CD1c-positive myeloid dendritic cell (primary cell): ENCODE measurements around the gene TENM4.

ENCODE experiments used
- DNase-seq: peaks from one replicate; pipeline ENCODE4 v3.0.0-alpha.2; 2016; ENCODE audit errors: extremely low spot score

The TENM4 gene

GRCh38 chr11:79390923-79391322 is 49.9 kb downstream of the TENM4 start:
- no peak for DNase-seq

GRCh38 chr11:79390477-79390876 is 50.4 kb downstream of the TENM4 start:
- DNase-seq: no peak

GRCh38 chr11:79388201-79388600 is 52.6 kb downstream of the TENM4 start:
- DNase-seq: no peak

DNA sequence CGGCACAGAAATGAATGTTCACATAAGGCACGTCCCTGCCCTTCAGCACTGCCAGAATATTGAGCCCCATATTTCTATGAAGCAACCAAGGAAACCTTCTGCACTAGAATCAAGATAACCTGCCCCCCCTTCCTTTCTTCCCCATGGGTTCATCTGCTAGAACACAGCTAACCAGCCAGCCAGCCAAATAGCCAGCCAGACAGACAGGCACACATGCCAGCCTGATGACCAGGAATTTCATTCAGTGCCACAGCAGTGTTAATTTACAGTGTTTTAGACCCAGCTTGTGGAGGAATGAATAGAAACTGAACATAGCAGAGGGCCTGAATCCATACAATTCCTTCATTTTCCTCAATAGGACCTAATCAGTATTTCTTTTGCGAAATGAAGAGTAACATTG is 57.0 kb downstream of the TENM4 start:
- no peak for DNase-seq

DNA sequence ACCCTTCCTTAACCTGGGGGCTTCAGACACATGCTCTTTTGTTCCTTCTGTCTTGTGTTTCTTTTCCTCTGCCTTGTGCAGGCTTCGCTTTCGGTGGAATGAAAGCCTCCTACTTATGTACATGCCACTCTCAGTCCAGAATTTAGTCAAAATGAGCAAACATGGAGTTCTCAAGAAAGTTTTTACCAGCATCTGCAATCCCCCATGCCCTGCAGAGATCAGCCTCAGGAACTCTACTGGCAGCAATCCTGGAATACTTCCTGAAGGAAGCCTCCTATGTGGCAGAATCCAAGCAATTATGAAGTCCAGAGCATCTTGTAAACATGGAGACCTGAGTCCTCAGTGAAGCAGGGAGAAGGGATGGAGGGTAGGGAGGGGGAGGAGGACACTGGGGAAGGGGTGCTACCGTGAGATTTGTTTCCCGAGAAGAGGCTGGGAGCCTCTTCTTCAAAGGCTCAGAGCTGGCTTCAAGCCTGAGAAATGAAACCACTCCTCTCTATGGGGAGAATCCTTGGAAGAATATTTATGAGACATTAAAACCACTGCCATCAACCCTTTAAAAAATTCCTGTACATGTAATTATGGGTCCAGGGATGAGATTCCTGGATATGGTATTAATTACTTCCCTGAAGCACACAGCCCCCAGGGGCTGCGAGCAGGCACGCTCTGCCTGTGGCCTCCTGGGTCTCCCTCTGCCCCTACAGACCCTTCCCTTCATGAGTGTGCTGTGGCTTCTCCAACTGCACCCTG is 58.4 kb downstream of the TENM4 start:
- no peak for DNase-seq

DNA sequence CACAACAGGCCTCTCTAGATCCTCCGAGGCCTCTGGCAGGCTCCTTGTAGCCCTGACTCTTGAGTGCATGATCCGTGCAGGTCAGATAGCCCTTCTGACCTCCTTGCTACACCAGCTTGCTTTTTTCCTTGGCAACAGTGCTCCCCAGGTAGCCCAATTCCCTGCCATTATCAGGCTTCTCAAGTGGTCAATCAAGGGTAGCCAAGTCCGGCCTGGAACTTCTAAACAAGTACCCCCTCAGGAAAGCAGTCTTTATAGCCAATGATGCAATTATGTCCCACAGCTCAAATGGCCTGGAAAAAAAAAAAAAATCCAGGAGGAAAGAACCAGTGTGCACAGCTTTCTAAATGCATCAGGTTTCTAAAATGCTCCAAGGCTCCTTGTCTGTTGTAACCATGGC is 59.8 kb downstream of the TENM4 start:
- DNase-seq: no peak

GRCh38 chr11:79377406-79377805 is 63.4 kb downstream of the TENM4 start:
- DNase-seq: no peak

- no peak for DNase-seq
Observed at GRCh38 chr11:79375818-79376550, 64.8 kb downstream of the TENM4 start.

DNA sequence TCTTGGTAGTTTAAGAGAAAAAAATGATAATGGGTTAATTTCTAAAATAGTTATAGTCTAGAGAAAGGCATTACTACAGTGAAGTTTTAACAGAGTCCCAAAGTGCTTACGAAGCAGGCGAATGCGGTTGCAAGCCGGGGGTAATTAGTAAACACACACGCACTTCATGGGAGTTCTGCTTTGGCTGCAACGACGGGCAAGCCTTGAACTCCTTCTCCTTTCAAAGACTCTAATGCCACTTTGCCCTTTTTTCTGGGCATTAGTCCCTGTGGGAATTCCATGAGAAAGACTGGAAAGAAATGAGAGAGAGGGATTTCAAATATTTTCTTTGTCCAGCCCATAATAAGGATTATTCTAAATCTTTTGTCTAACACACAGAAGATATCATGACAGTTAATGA is 66.1 kb downstream of the TENM4 start:
- no peak for DNase-seq

DNA sequence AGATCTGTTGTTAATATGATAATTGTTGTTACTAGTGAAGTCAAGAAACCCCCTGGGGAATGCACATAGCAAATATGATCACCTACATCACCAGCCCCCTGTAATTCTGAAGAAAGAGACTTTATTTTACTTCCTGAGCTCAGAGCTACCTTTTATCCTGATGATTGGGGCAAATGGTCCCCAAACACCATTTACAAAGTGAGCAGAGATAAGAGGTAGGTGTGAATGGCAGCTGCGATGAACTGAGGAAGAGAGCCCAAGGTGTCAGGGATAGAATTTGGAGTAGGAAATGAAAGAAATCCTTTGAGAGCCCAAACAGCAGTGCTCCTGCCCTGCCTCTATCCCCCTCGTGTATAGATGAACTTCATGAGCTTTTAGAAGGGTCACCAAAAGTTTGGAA is 69.1 kb downstream of the TENM4 start:
- DNase-seq: no peak

GRCh38 chr11:79371152-79371551 is 69.7 kb downstream of the TENM4 start:
- DNase-seq: no peak

DNA sequence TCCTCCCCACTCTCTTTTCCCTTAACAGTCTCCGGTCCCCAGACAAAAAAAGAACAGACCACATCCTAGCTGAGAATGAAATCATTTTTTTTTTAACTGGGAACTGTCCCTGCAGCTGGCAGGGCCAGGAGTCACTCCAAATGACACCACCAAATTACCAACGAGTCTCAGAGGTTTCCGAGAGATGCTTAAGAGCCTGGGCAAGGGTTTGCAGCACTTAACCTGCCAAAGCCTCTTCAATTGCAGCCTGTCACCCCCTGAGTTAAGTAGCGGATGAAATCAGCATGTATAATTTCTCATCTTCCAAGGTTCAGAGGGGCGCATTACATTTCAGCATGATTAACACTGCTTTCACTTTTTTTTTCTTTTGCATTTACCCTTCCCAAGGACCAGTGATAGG is 71.8 kb downstream of the TENM4 start:
- no peak for DNase-seq

DNA sequence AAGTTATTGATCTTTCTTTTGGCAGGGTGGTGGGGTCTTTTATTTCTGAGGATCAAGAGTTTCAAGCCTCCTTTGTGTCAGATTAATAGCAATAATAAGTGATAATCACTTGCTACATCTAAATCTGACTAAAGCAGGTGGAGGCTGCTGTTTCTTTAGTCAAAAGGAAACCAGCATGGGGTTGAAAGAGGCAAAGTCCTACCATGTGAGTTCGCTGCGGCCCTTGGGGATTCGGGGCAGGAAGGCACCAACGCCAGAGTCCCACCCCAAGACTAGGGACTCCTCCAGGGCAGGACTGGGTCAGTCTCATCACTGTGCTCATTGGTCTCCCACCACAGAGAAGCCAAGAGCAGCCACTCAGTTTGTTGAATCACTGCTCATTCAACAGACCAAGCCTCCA is 73.0 kb downstream of the TENM4 start:
- DNase-seq: no peak

GRCh38 chr11:79366218-79366617 is 74.6 kb downstream of the TENM4 start:
- DNase-seq: no peak

GRCh38 chr11:79363861-79364378 is 76.9 kb downstream of the TENM4 start:
- no peak for DNase-seq

DNA sequence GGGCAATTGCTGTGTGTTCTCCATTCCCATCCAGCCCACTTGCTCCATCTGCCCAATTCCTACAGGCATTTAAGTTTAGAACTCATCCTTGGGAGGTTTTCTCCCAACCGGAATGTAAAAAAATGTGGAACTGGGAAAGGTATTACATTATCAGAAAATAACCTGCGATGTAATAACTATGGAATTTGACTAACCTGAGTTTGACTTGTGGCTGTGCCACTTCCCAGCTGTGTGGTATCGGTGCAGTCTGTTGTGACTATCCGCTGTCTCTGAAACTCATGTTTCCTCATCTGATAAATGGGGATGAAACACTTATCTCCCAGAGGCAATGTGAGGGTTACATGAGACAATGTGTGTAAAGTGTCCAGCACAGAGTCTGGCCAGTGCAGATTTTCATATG is 77.6 kb downstream of the TENM4 start:
- no peak for DNase-seq

- no peak for DNase-seq
Observed at GRCh38 chr11:79362821-79363220, 78.0 kb downstream of the TENM4 start.

DNA sequence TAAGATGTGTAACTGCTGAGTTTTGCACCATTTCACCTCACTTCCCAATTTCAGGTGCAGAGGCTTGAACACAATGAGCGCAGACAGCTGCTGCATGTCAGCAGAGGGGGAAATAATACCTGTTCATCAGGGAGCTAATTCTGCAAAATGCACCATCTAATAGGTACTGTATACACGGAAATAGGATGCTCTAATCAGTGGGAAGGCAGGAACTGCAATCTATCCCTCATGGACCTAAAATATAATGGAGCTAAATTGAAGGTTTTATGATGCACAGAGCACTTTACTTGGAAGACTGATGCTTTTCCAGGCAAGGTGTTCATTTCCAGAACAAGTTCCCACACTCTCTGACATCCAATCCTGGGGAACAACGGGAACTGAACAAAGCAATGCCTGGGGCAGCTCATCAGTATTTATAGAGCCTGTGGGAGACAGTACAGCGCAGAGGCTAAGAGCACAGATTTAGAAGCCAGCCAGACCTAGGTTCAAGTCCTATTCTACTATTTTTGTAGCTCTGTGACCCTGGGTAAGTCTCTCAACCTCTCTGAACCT is 78.5 kb downstream of the TENM4 start:
- no peak for DNase-seq

DNA sequence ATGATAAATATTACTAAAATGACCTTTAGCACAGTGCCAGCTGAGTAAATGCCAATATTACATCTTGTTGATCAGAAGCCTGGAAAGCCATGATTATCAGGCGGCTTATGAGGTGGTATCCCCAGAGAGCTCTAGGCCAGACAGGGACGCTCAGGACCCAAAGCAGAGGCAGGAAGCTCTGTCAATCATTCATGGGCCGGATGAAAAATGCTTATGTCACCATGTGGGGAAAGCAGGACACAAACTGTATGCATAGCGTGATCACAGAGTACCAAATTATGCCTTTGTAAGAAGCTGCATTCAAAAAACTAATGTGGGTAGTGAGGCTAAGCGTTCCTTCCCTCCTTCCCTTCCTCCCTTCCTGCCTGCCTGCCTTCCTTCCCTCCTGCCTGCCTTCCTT is 82.6 kb downstream of the TENM4 start:
- DNase-seq: no peak

- no peak for DNase-seq
Observed at GRCh38 chr11:79353706-79354105, 87.1 kb downstream of the TENM4 start.

GRCh38 chr11:79352349-79352703 is 88.5 kb downstream of the TENM4 start:
- DNase-seq: no peak

DNA sequence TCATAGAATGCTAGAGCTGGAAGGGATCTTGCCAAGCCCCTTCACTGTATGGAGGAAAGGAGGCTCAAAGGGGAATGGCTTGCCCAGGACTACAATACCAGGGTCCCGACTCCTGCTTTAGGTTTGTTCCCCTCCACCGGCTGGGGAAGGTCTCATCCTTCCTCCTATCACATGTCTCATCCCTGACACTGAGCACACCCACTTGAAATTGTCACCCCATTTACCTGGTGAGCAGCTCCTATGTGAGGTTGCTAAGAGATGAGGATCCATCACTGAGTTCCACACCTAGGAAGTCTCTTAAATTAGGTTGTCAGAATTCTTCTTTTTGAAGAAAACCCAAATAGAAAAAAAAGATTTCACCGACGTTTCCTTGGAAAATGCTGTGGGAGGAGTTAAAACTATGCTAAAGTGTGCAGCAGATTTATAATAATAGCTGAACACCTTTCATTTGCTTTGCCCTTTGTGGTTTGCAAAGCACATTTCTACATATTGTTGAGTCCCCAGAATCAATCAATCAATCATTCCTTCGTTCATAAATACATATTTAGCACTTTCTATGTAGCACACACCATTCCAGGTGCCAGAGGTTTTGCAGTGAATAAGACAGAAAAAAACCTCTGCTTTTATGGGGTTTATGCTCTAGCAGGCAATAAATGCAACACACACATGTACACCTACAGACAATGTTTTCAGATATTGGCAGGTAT is 91.7 kb downstream of the TENM4 start:
- no peak for DNase-seq
